NAMALWA (cell line): Measurements from ENCODE around the gene SLC12A6.
"Not testable (repeated sequence)": the region's sequence is repeated elsewhere in the genome, so short reads cannot be mapped to it uniquely, and the experiment has no call there.

Experiments
- DNase-seq: peaks from one replicate; pipeline ENCODE4 v3.0.0-alpha.2; 2015; ENCODE audit warnings: low spot score

SLC12A6 gene

GRCh38 chr15:34357653-34358052 lies 20.1 kb upstream of the SLC12A6 start:
- DNase-seq = no peak

- DNase-seq = no peak
Measured at GRCh38 chr15:34355241-34355640, 17.7 kb upstream of the SLC12A6 start.

- DNase-seq = no peak
Measured at GRCh38 chr15:34354286-34354685, 16.7 kb upstream of the SLC12A6 start.

GRCh38 chr15:34353627-34354026 lies 16.0 kb upstream of the SLC12A6 start:
- DNase-seq = no peak

- DNase-seq = not testable (repeated sequence)
Measured at GRCh38 chr15:34352996-34353395, 15.4 kb upstream of the SLC12A6 start.

- DNase-seq = no peak
Measured at GRCh38 chr15:34349769-34350168, 12.2 kb upstream of the SLC12A6 start.

- DNase-seq = no peak
Measured at GRCh38 chr15:34348735-34349300, 11.2 kb upstream of the SLC12A6 start.

GRCh38 chr15:34347951-34348638 lies 10.5 kb upstream of the SLC12A6 start:
- DNase-seq = no peak

- peak; percentile 95 for DNase-seq
Measured at GRCh38 chr15:34342737-34343575, 5.4 kb upstream of the SLC12A6 start, which contains the start of the genes NOP10 and NUTM1. NOP10 (minus strand) TSS chr15:34343136; CDS start chr15:34343073, 63 bp downstream. NUTM1 (plus strand) TSS chr15:34343315; CDS start chr15:34343697, 382 bp downstream.

GRCh38 chr15:34342213-34342736 lies 4.7 kb upstream of the SLC12A6 start:
- DNase-seq = peak; percentile 26

GRCh38 chr15:34341381-34342212 lies 4.0 kb upstream of the SLC12A6 start:
- no peak for DNase-seq

GRCh38 chr15:34339946-34340345 lies 2.4 kb upstream of the SLC12A6 start:
- DNase-seq = no peak

GRCh38 chr15:34338347-34338746 lies 766 bp upstream of the SLC12A6 start:
- DNase-seq = no peak

GRCh38 chr15:34336991-34337556 lies 507 bp downstream of the SLC12A6 start:
- peak; percentile 64 for DNase-seq

- DNase-seq = peak; percentile 46
Measured at GRCh38 chr15:34336231-34336990, 1.2 kb downstream of the SLC12A6 start.

GRCh38 chr15:34335176-34336032 lies 2.2 kb downstream of the SLC12A6 start:
- DNase-seq = peak; percentile 40

- no peak for DNase-seq
Measured at GRCh38 chr15:34334672-34335071, 2.9 kb downstream of the SLC12A6 start.

GRCh38 chr15:34332553-34333120 lies 4.9 kb downstream of the SLC12A6 start:
- no peak for DNase-seq

GRCh38 chr15:34331809-34332208 lies 5.8 kb downstream of the SLC12A6 start:
- no peak for DNase-seq
